H9 (cell line): ENCODE data around the gene TBATA. TPM values are rescaled to one million over a fixed set of nuclear protein-coding genes. Genes with fewer than 3 reads are reported as not detected.

Experiments used
- DNase-seq: peaks from one replicate; pipeline ENCODE4 v3.0.0-alpha.2; 2017
- H2AFZ ChIP-seq: one replicate; pipeline ENCODE4 v1.6.1; 2013; ENCODE audit warnings: mild to moderate bottlenecking, low read length, control low read depth, moderate library complexity
- H2AK5ac ChIP-seq: 2 replicates; pipeline ENCODE4 v1.6.1; 2013; ENCODE audit warnings: low read length, control low read depth, mixed read lengths; ENCODE audit not compliant: insufficient read length
- H2BK120ac ChIP-seq: one replicate; pipeline ENCODE4 v1.6.1; 2013; ENCODE audit warnings: low read depth, mild to moderate bottlenecking, low read length, control low read depth, inconsistent platforms; ENCODE audit not compliant: poor library complexity, severe bottlenecking
- H2BK12ac ChIP-seq: 2 replicates; pipeline ENCODE4 v1.6.1; 2013; ENCODE audit warnings: low read length, control low read depth, mixed read lengths, low read depth; ENCODE audit not compliant: insufficient read length
- H2BK15ac ChIP-seq: 2 replicates; pipeline ENCODE4 v1.6.1; 2013; ENCODE audit warnings: low read depth, low read length, control low read depth
- H2BK20ac ChIP-seq: one replicate; pipeline ENCODE4 v1.6.1; 2013; ENCODE audit warnings: low read depth, mild to moderate bottlenecking, low read length, control low read depth, inconsistent platforms; ENCODE audit not compliant: poor library complexity, severe bottlenecking
- H2BK5ac ChIP-seq: 2 replicates; pipeline ENCODE4 v1.6.1; 2013; ENCODE audit warnings: low read length, control low read depth, mixed read lengths; ENCODE audit not compliant: insufficient read length
- H3K14ac ChIP-seq: 2 replicates; pipeline ENCODE4 v1.6.1; 2013; ENCODE audit warnings: low read length, control low read depth; ENCODE audit not compliant: insufficient read depth
- H3K18ac ChIP-seq: 2 replicates; pipeline ENCODE4 v1.6.1; 2013; ENCODE audit warnings: low read depth, mild to moderate bottlenecking, mixed read lengths, low read length, control low read depth; ENCODE audit not compliant: insufficient read length
- H3K23ac ChIP-seq: 2 replicates; pipeline ENCODE4 v1.6.1; 2013; ENCODE audit warnings: low read length, control low read depth, mixed read lengths, low read depth; ENCODE audit not compliant: insufficient read length
- H3K23me2 ChIP-seq: 2 replicates; pipeline ENCODE4 v1.6.1; 2013; ENCODE audit warnings: low read depth, mild to moderate bottlenecking, mixed read lengths, low read length, control low read depth; ENCODE audit not compliant: insufficient read length, poor library complexity, severe bottlenecking
- H3K27ac ChIP-seq: 2 replicates; pipeline ENCODE4 v1.5.1; 2013; ENCODE audit warnings: low read length, control low read depth, mixed read lengths, low read depth; ENCODE audit not compliant: insufficient read length
- H3K27me3 ChIP-seq: 2 replicates; pipeline ENCODE4 v1.6.1; 2013; ENCODE audit warnings: low read length, control low read depth, inconsistent platforms; ENCODE audit not compliant: insufficient read depth
- H3K4ac ChIP-seq: 2 replicates; pipeline ENCODE4 v1.6.1; 2013; ENCODE audit warnings: low read depth, mild to moderate bottlenecking, control low read depth, inconsistent platforms, low read length, moderate library complexity
- H3K4me1 ChIP-seq: 2 replicates; pipeline ENCODE4 v1.6.1; 2013; ENCODE audit warnings: low read length, control low read depth, inconsistent platforms; ENCODE audit not compliant: insufficient read depth
- H3K4me2 ChIP-seq: 2 replicates; pipeline ENCODE4 v1.6.1; 2013; ENCODE audit warnings: low read length, control low read depth, mixed read lengths; ENCODE audit not compliant: insufficient read length, insufficient read depth
- H3K56ac ChIP-seq: 2 replicates; pipeline ENCODE4 v1.6.1; 2013; ENCODE audit warnings: low read depth, mild to moderate bottlenecking, mixed read lengths, low read length, control low read depth; ENCODE audit not compliant: insufficient read length
- H3K79me1 ChIP-seq: 2 replicates; pipeline ENCODE4 v1.6.1; 2013; ENCODE audit warnings: low read depth, mild to moderate bottlenecking, moderate library complexity, low read length, control low read depth, inconsistent platforms; ENCODE audit not compliant: insufficient read depth, poor library complexity, severe bottlenecking
- H3K79me2 ChIP-seq: 2 replicates; pipeline ENCODE4 v1.6.1; 2013; ENCODE audit warnings: low read length, control low read depth, inconsistent platforms; ENCODE audit not compliant: insufficient read depth
- H3K9ac ChIP-seq: 2 replicates; pipeline ENCODE4 v1.6.1; 2013; ENCODE audit warnings: low read length, control low read depth, mixed read lengths; ENCODE audit not compliant: insufficient read length; ENCODE audit errors: extremely low read depth
- H3K9me3 ChIP-seq: one replicate; pipeline ENCODE4 v1.6.1; 2013; ENCODE audit warnings: low read depth, low read length, inconsistent platforms; ENCODE audit not compliant: control insufficient read depth
- H3T11ph ChIP-seq: one replicate; pipeline ENCODE4 v1.6.1; 2013; ENCODE audit warnings: mild to moderate bottlenecking, low read length, control low read depth, inconsistent platforms
- H4K20me1 ChIP-seq: one replicate; pipeline ENCODE4 v1.6.1; 2013; ENCODE audit not compliant: control insufficient read depth, insufficient read length, insufficient read depth
- H4K5ac ChIP-seq: 2 replicates; pipeline ENCODE4 v1.6.1; 2013; ENCODE audit warnings: low read depth, mild to moderate bottlenecking, mixed read lengths, low read length, control low read depth; ENCODE audit not compliant: insufficient read length
- H4K8ac ChIP-seq: replicated peaks from 2 replicates; pipeline ENCODE4 v1.6.1; 2013; ENCODE audit warnings: low read length, control low read depth, mixed read lengths, low read depth; ENCODE audit not compliant: insufficient read length
- H4K91ac ChIP-seq: 2 replicates; pipeline ENCODE4 v1.6.1; 2013; ENCODE audit warnings: low read depth, mild to moderate bottlenecking, moderate library complexity, mixed read lengths, low read length, control low read depth; ENCODE audit not compliant: insufficient read length
- H3K27ac Mint-ChIP-seq, 3 experiments: 2 replicates in 2 of 3; 3 replicates in 1 of 3; pipeline ENCODE4 v1.8.0; 2020 to 2021; ENCODE audit warnings: mixed read lengths in 3 of 3, mild to moderate bottlenecking in 1 of 3, moderate library complexity in 1 of 3
- H3K27me3 Mint-ChIP-seq: 2 replicates; pipeline ENCODE4 v1.8.0; 2021; ENCODE audit warnings: low read depth, mild to moderate bottlenecking, moderate library complexity, mixed read lengths
- H3K36me3 Mint-ChIP-seq, 3 experiments: 2 replicates in 2 of 3; 3 replicates in 1 of 3; pipeline ENCODE4 v1.8.0; 2020 to 2021; ENCODE audit warnings: low read depth in 3 of 3, mixed read lengths in 3 of 3; ENCODE audit not compliant: insufficient read depth in 1 of 3
- H3K4me1 Mint-ChIP-seq, 2 experiments: 2 replicates each; pipeline ENCODE4 v1.8.0; 2020; ENCODE audit warnings: mixed read lengths in 2 of 2
- H3K4me3 Mint-ChIP-seq, 2 experiments: 2 replicates in 1 of 2; 3 replicates in 1 of 2; pipeline ENCODE4 v1.8.0; 2020 to 2021; ENCODE audit warnings: mild to moderate bottlenecking in 2 of 2, mixed read lengths in 2 of 2, moderate library complexity in 1 of 2
- H3K9me3 Mint-ChIP-seq, 2 experiments: 2 replicates in 1 of 2; 3 replicates in 1 of 2; pipeline ENCODE4 v1.8.0; 2020; ENCODE audit warnings: mild to moderate bottlenecking in 2 of 2, mixed read lengths in 2 of 2, moderate library complexity in 1 of 2
- CTCF ChIP-seq: fragments of 200-600 bp; sonication (generic); conservative IDR thresholded peaks from 3 replicates; pipeline ENCODE4 v1.8.0; 2021; ENCODE audit warnings: antibody characterized with exemption, mild to moderate bottlenecking
- WGBS: extraction: QIAGEN DNeasy Blood & Tissue Kit; methylation state at CpG from one replicate; pipeline ENCODE4 v1.1.7; 2013; ENCODE audit warnings: missing lambda C conversion rate, low lambda C conversion rate, mixed read lengths; ENCODE audit not compliant: insufficient read length; ENCODE audit errors: extremely low coverage; 5-methylcytosine and 5-hydroxymethylcytosine counted together
- total RNA-seq: library from RNA; stranded (reverse); gene quantifications from 2 replicates; pipeline ENCODE4 v1.2.1, GENCODE V29; 2021

TBATA gene
- total RNA-seq, 1 experiment from 2014 or later, result not detected

- no CpG with 5 or more reads among the region's 15 CpGs for WGBS
- no peaks in the 10 kb centered on the region for H3K27me3 Mint-ChIP-seq
- no peak overlapping the region for H2AK5ac ChIP-seq
Measured at GRCh38 chr10:70747192-70747965, 37.8 kb downstream of the TBATA start.

More at GRCh38 chr10:70747192-70747965, 37.8 kb downstream of the TBATA start:
- Mint-ChIP-seq H3K4me1 (peaks cover 2 to 4% of the 10 kb centered on the region in 2 experiments; a peak in 2 of 4 replicates), H3K36me3 (peaks cover 0 to 9% (median 0%) of the 10 kb centered on the region in 3 experiments; a peak in 3 of 7 replicates), H3K4me3 (no peak overlapping the region), H3K27ac (peak overlapping the region in 1 of 3 experiments; percentile 12; a peak in 1 of 7 replicates), H3K9me3 (no peaks in the 10 kb centered on the region)
- no peak overlapping the region for H2BK120ac ChIP-seq
- H4K5ac ChIP-seq, result no peak overlapping the region
- no peak overlapping the region for H3K27ac ChIP-seq
- no peaks in the 10 kb centered on the region for H3K23me2 ChIP-seq
- no peak overlapping the region for H2AFZ ChIP-seq
- no peaks in the 10 kb centered on the region for H3K79me1 ChIP-seq
- no peak overlapping the region for H4K91ac ChIP-seq
- no peak overlapping the region for H3K14ac ChIP-seq
- no peak for TF ChIP-seq CTCF
- H2BK5ac ChIP-seq, result no peak overlapping the region
- no peaks in the 10 kb centered on the region for H3K79me2 ChIP-seq
- H3T11ph ChIP-seq, result no peak overlapping the region
- H3K4ac ChIP-seq, result no peak overlapping the region
- no peak overlapping the region for H3K9ac ChIP-seq
- no peak overlapping the region for H4K8ac ChIP-seq
- no peaks in the 10 kb centered on the region for H3K9me3 ChIP-seq
- H3K4me2 ChIP-seq, result no peak overlapping the region
- no peak overlapping the region for H2BK12ac ChIP-seq
- no peaks in the 10 kb centered on the region for H3K27me3 ChIP-seq
- no peak overlapping the region for H3K23ac ChIP-seq
- H4K20me1 ChIP-seq, result no peaks in the 10 kb centered on the region
- no peak overlapping the region for H3K56ac ChIP-seq
- no peaks in the 10 kb centered on the region; the same call in 1 of the 2 replicates for H3K4me1 ChIP-seq
- no peak overlapping the region for H2BK15ac ChIP-seq
- H2BK20ac ChIP-seq, result no peak overlapping the region
- no peak overlapping the region for H3K18ac ChIP-seq
- no peak for DNase-seq
